NCI-H446 treated with DMSO at 0.1 percent for 48 hours (cell line): ENCODE data around the gene DHX35.
A peak's percentile ranks its signal among the peaks of the same experiment; 100 is the strongest.

ENCODE experiments used
- DNase-seq: peaks from one replicate; lab custom pipeline; 2025; lab: John Stamatoyannopoulos, UW

DHX35 gene

DNA sequence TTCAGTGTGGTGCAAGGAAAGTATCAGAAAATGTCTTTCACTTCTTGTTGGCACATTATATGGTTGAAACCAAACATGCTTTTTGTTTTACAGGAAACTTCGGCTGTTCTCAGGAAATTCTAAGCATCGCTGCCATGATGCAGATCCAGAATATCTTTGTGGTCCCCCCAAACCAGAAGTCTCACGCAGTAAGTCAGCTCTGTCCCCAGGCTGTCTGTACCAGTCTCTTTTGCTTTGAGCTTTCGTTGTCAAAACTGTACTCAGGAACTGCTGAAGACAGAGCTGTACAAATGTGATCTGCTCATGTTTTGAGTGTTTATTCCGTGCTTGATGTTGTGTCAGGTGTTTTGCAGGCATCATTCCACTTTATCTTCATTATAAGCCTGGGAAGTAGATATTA is 59.6 kb downstream of the DHX35 start:
- DNase-seq: no peak

- no peak for DNase-seq
Observed at GRCh38 chr20:39025883-39026282, 63.7 kb downstream of the DHX35 start.

DNA sequence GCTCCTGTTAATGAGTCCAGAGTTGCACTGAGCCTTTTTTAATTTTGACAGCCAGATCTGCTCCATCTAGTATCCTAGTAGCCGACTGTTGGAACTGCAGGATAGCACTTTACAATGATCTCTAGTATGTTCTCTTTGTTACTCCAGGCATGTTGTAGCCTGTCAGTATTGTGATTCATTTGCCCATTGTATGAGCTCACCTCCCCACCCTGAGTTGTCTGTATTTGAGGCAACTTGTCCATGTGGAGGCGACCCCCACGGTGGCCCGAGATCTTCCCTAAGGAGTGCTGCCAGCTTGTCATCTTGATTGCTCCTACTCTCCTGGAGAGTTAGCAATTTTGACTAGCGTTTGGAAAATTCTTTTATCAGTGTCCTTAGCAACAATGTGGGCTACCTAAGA is 67.2 kb downstream of the DHX35 start:
- no peak for DNase-seq

DNA sequence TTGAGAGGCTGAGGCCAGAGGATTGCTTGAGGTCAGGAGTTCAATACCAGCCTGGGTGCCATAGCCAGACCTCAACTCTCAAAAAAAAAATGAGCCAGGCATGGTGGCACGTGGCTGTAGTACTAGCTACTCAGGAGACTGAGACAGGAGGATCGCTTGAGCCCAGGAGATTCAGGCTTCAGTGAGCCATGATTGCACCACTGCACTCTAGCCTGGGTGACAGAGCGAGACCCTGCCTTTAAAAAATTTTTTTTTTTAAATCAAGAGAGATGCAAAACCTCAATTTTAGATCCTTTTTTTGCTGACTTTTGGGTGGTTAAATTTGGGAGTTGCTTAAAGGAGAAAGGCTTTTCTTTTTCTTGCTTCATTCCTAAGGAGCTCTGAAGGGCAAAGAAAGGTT is 70.9 kb downstream of the DHX35 start:
- DNase-seq: no peak

GRCh38 chr20:39036011-39036410 is 73.9 kb downstream of the DHX35 start:
- no peak for DNase-seq

DNA sequence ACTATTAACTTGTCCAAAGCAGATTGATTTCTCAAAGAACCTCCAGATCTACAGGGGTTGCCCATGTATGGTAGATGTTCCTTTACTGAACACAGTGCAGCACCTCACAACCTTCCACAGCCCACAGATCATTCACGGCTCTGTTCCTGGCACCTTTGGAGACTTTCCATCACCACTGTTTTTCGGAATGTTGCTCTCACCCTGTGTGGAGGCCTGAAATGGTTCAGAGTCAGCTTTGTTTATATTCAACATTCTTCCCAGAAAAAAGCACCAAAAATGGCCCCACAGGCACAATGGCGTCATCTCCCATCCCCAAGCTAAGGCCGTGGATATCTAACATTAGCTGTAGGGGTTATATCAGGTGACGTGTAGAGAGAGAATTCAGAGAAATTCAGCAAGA is 74.7 kb downstream of the DHX35 start:
- DNase-seq: no peak

DNA sequence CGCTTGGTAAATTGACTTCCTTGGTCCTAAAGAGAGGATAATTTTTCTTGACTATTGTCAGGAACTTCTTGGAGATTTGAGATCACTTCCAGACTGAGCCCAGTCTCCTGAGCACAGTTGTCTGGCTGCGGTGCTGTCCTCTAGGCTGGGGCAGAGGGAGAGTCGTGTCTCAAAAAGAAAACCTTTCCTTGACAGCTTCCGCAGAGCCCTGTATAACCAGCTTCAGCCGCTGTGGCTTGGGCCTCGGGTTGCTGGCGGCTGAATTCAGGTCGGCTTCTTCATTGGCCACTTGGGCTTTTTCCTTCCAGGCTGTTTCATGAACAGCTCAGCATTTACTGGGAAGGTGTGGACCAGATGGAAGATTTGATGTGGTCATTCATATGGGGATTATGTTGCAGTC is 75.9 kb downstream of the DHX35 start:
- no peak for DNase-seq

DNA sequence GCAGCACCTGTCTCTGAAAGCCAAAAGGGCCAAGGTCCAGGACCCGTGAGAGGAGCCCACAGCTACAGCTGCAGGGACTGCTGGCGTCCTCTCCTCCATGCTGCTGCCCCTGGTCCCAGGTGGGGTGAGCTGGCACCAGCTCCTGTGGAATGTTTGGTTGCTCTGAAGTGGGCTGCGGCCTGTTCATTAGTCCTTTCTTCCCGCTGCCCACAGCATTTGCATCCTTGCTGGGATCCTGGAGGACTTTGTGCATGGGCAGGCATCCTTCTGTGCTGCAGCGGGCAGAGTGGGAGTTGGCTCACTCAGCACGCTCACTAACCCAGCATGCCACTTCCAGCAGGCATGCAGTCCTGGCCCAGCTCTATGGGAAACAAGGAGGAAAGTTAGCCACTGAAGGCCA is 76.4 kb downstream of the DHX35 start:
- no peak for DNase-seq

- DNase-seq: no peak
Observed at GRCh38 chr20:39039261-39039660, 77.1 kb downstream of the DHX35 start.

- DNase-seq: no peak
Observed at GRCh38 chr20:39040116-39040515, 78.0 kb downstream of the DHX35 start.

- DNase-seq: no peak
Observed at GRCh38 chr20:39041067-39041466, 78.9 kb downstream of the DHX35 start.

DNA sequence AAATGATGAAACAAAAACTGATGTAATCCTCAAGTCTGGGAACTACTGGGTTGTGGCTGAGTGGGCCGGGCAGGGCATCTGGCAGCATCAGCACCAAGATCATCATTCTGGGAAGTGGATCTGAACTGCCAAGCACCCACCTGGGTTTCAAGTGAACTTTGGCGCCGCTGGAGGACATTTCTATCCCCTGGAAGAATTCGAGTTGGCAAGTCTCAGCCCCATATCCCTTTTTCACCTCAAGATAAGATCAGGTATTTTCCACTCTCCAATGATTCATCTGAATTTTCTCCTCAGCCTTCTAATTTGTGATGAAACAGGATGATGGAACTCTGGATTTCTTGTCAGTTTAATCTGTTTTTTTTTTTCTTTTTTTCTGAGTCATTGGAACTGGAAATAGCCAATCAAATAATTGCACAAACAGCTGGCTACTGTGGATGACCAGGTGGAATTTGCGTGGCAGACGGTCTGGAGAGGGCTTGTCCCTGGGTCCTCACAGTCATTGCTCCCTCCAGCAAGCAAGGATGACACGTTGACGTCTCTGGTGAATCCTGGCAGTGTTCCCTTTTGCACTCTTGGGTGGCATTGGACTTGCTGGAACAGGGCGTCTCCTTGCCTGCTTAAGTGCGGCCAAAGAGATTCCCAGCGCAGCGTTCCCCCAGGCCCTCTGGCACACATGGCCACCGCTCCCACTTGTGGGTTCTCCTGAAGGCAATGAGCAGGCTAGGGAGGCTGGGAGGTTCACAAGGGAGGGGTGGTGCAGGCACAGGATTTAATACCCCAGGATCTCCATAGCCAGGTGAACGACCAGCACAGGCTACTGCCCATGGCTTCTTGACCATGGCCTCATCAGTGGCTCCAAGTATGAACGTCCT is 80.4 kb downstream of the DHX35 start:
- DNase-seq: no peak

DNA sequence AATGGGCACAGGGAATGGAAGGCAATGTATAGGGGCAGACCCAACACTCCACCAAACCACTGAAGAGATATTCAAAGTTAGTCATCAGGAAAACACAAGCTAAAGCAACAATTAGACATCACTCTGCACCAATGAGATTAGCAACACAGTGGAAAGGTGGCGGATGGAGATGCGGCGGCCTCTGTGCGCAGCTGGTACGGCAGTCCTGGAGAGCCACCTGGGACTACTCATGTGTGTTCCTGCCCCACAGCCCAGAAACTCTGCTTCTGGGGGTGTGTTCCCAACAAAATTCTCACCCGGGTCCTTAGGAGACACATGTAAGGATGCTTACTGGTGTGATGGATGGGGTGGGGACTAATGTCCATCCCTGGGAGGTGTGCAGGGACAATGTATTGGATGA is 82.4 kb downstream of the DHX35 start:
- DNase-seq: no peak

GRCh38 chr20:39045676-39046075 is 83.5 kb downstream of the DHX35 start:
- DNase-seq: no peak

DNA sequence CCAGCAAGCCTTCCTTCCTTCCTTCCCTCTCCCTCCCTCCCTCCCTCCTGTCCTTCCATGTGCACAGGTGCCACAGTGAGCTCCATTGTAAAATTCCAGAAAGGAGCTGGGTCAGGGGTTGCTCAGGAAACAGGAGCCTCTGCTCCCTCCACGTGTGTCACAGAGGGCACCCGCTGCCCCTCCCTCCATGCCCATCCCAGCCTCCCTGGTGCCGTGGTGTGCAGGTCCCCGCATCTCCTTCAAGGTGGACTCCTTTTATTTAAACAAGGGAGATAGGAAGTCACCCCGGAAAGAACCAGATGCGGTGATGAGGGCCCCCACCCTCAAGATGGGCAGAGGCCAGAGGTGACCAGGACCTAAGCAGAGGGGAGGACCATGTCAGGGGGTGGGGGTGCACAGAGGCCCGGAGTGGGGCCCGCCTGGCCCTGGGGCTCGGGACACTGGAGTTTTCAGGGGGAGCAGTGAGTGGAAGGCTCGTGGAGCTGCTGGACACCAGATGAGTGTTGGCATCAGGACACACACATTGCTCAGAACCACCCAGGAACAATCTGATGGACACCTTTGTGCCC is 85.4 kb downstream of the DHX35 start:
- DNase-seq: no peak

GRCh38 chr20:39048000-39048696 is 86.0 kb downstream of the DHX35 start:
- DNase-seq: peak; percentile 27

GRCh38 chr20:39049148-39049547 is 87.0 kb downstream of the DHX35 start:
- no peak for DNase-seq

DNA sequence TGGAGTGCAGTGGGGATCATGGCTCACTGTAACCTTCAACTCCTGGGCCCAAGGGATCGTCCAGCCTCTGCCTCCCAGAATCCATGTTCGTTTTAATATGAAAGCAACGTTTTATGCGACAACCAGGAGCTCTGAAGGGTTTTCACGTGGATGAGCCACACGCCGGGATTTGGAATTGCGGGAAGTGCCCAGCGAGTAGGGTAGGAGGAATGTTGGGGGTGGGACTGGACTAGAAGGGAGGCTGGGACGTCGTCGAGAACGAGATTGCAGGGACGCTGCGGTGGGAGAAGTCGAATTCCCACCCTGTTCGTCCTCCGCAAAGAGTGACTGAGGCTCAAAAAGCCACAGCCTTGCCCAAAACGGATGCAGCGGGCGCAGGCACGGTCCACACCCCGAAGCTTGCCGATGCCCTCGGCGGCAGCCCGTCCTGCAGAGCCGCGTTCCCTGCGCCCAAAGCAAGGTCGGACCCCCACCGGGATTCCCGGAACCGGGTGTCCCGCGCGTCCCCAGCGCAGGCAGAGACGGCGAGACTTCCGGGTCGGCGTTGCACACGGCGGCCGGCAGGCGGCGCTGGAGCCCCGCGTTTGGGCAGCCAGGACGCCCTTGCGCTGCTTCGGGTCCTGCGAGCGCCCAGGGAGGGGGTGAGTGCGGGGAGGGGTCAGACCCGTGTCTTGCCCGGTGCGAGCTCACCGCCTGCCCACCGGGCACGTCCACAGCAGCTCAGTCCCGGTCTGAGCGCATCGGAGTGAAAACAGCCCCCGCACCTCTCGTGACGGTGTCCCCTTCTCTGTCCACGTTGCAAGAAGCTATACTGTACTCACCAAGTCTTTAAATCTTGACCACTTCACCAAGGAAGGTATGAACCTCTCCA is 87.8 kb downstream of the DHX35 start:
- peak; percentile 7 for DNase-seq

- DNase-seq: no peak
Observed at GRCh38 chr20:39050555-39050902, 88.4 kb downstream of the DHX35 start.

GRCh38 chr20:39052676-39053075 is 90.5 kb downstream of the DHX35 start:
- DNase-seq: no peak

DNA sequence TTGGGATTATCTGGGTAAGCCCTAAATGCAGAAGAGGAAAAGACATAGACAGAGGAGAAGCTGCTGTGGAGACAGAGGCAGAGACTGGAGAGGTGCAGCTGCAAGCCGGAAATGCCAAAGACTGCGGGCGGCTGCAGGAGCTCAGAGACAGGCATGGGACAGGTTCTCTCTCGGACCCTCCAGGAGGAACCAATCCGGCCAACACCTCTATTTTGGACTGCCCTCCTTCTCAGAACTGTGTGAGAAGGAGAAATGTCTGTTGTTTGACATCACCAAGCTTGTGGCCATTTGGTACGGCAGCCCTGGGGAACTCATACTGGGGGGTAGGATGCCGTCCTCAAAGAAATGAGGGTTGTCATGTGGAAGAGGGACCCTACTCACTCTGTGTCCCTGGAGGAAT is 95.0 kb downstream of the DHX35 start:
- DNase-seq: no peak

- DNase-seq: no peak
Observed at GRCh38 chr20:39057911-39058310, 95.8 kb downstream of the DHX35 start.
